HG02623 (cell line): ENCODE results near the gene CFAP45.
A peak's percentile ranks its signal among the peaks of the same experiment; 100 is the strongest.
"Not testable (repeated sequence)": the region's sequence is repeated elsewhere in the genome, so short reads cannot be mapped to it uniquely, and the experiment has no call there.

Experiments
- ATAC-seq: cut with Tn5 transposase; IDR thresholded peaks from one replicate; pipeline ENCODE4 v1.9.1; 2021; ENCODE audit warnings: moderate library complexity; ENCODE audit not compliant: unreplicated experiment

CFAP45 gene

DNA sequence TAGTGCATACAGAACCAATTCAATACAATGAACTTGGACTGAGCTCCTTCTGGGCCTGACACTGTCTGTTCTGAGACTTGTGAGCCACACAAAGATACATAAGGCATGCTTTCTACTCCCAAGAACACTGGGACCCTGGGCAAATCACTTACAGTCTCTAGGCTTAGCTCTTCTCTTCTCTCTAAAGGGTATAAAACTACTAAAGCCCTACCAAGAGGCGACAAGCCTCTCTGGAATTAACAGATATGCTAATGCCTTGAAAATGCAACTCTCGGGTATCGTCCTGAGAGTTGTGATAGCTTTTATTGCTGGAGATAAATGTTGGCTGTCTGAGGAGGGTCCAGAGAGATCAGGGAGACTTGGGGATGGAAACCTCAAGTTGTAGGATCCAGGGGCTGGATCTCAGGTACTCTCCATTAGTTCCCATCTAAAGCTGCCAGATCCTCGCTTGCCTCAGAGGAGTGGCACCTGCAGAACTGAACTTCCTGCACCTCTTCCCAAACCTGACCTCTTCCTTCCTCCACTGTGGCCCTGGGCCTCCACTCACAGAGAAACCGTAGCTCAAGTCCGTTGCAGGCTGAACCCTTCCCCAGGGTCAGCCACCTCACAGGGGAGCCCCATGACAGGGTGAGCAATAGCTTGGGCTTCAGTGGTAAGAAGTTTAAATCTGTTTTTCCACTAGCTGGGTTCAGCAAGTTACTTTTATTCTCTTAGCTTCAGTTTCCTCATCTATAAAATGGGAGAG is 11.5 kb upstream of the CFAP45 start:
- ATAC-seq, result no peak

DNA sequence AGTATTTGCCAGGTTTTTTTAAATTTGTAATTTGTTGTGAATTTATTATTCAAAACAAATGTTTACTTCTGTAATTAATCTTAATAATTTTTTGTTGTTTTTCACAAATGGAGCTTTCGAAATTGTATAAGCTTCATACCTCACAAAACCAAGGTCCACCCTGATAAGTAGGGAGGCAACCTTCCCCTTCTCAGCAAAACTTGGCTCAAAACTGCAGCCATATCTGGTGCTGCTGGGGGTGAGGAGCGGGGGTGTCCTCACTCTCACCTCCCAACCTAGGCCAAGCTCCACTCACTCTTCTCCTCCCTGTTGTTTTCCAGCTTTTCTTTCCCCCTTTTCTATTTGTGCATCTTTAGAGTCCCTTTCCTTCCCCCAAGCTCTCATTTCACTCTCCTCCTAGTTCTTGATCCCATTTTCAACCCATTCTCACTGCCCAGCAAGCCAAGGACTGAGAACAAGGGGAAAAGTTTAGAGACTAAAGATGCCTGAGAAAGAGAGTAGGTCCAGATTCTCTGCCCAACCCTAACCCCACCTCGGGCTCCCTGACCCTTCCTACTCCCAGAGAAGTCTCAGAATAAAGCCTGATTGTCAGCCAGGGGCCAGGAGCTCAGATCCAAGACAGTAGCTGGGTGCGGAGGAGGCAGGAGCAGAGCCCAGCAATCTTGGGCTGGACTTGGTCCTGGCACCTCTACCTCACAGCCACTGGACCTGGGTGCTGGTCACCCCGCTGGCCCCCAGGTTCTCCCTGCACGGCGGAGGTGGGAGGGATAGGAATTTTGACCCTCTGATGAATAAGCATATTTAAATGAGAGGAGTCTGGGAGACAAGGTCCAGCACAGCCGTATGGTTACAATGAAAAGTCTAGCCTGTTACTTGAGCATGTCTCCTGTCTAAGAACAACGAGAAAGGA is 8.3 kb upstream of the CFAP45 start:
- ATAC-seq, result no peak

DNA sequence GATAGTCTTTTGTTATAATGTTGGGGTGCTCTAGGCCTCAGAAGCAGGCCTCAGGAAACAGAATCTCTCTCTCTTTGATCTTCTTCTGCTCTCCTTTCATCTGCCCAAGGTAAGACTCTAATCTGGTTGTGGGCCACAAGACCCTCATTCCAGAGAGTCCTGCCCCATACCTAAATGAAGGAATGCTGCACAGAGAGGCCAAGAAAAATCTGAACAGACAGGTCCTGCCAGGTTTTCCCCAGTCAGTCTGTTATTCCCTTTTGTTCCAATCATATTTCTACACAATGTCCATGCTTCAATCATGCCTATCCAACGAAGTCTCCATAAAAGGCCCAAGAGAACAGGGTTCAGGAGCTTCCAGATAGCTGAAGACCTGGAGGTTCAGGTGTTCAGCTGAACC is 7.0 kb upstream of the CFAP45 start:
- ATAC-seq, result no peak

DNA sequence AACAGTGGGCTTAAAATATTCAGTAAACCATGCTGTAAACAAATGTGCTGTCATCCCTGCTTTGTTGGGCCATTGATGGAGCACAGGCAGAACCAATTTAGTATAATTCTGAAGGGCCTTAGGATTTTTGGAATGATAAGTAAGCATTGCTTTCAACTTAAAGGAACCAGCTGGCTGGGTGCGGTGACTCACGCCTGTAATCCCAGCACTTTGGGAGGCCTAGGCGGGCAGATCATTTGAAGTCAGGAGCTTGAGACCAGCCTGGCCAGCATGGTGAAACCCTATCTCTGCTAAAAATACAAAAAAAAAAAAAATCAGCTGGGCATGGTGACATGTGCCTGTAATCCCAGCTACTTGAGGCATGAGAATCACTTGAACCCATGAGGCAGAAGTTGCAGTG is 4.1 kb upstream of the CFAP45 start:
- ATAC-seq, result not testable (repeated sequence)

DNA sequence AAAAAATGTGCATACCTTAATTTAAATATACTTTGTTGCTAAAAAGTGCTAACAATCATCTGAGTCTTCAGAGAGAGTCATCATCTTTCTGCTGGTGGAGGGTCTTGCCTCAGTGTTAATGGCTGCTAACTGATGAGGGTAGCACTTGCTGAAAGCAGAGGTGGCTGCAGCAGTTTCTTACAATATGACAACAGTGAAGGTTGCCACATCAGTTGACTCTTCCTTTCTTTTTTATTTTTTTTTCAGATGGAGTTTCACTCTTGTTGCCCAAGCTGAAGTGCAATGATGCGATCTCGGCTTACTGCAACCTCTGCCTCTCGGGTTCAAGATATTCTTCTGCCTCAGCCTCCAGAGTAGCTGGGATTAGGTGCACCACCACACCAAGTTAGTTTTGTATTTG is 2.6 kb upstream of the CFAP45 start:
- no peak for ATAC-seq

DNA sequence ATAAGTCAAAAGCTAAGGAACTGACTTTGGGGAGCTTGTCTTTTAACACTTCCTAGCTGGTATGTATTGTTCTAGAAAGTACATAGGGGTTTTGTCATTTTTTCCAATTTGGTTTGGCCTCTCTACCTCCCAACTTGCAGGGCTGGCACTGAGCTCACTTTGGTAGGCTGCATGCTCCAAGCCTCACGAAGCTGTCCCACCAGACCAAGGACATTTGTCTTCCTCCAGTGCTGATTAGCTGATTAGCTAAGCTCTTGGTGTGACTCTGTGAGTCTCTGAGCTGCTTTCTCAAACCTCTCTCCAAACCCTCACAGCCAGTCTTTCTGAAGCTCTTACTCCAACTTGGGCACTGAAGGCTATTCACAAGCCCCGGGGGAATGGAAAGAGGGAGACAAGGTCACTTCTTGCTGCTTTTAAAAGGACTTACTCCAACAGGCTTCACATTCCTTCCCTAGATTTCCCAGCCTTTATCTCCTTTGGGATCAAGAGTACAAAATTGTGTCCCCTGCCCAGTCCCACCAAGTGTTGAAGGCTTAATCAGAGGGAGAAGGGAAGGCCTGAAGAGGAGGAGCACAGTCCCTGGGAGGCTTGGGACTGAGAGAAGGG is 893 bp upstream of the CFAP45 start:
- no peak for ATAC-seq

DNA sequence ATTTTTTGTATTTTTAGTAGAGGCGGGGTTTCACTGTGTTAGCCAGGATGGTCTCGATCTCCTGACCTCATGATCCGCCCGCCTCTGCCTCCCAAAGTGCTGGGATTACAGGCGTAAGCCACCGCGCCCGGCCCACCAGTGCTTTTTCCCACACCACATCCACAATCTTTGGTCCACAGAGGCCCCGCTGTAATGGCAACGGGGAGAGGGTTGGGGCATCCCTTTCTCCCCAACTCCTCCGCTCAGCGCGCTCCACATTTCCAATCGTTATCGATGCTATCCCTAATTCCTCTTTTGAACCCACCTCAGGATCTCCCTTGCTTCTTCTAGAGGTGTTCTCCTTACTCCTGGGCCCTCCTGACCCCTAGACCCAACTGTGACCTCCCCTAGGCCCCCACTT is 331 bp downstream of the CFAP45 start:
- not testable (repeated sequence) for ATAC-seq

DNA sequence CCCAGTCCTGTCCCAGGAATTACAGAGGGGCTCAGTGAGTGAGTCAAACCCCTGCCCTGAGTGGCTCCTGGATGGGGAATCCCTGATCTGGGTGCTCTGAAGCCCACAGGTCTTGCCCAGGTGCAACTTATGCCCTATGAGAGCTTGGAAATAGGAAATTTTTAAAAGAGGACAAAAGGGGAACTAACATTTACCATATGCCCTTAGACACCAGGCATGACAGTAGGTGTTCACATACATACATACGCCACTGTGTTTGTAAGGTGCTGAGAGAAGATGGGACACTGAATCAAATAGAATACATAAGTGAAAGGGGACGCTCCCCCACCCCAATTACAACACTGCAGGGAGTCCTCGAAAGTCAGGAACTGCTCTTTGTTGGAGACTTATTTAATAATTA is 1.4 kb downstream of the CFAP45 start:
- no peak for ATAC-seq

DNA sequence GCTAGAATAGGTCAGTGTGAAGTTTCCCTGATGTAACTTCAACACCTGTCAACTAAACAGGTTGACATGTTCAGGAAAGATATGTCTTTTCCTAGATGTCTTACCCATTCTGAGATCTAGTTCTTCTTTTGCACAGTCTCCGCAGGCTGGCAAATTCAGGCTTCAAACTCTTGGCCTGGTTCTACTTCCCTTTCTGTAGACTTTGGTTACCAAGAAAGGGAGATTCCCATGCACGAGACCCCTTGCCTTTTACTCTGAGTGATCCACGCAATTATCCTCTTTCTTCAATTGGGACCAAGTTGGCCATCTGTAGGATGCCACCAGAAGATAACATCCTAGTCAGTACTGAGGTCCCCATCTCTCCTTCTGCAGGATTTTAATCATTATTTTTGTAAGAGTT is 2.0 kb downstream of the CFAP45 start:
- ATAC-seq, result no peak

DNA sequence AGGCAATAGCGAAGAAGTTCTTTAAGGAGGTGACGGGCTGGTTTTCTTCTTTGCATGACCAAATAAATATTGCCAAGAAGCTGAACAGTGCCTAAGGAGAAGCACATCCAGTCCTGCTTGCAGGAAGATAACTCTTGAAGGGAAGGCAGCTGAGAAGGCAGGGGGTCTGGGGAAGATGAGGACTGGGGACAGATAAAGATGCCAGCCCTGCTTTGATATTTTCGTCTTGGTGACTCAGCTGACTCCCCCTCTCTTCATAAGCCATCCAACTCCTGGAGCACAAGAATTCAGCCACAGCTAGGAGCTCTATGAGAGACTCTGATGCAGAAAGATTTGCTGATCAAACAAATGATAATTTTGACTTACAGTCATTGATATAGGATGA is 3.4 kb downstream of the CFAP45 start:
- ATAC-seq, result no peak

DNA sequence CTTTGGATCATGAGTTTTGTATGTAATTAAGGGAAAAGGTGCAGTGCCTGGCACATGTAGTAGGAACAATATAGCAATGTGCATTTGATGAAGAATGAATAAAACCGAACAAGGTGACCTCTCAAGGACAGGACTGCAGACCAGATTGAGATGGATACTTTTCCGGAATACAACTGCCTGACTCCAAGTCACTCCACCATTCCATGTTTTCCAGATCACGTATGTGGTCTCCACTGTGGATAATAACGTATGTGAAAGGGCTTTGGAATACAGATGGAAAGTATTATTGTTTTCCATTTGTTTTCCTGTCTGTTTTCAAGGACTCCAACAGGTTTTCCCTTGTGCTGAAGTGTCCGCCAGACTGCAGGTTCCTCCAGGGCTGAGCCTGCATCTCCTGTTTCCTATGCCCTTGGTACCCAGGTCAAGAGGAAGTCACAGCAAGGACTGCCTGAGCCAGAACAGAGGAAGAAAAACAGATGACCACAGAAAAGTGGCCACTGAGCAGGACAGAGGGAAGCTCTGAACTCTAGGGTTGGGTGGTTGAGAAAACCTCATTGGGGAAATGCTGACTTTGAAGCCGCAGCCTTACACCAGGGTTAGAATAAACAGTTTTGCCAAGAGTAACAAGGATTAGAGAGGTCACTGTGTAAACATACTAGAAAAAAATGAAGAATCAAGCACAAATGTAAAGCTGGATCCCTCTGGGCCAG is 4.0 kb downstream of the CFAP45 start:
- no peak for ATAC-seq

DNA sequence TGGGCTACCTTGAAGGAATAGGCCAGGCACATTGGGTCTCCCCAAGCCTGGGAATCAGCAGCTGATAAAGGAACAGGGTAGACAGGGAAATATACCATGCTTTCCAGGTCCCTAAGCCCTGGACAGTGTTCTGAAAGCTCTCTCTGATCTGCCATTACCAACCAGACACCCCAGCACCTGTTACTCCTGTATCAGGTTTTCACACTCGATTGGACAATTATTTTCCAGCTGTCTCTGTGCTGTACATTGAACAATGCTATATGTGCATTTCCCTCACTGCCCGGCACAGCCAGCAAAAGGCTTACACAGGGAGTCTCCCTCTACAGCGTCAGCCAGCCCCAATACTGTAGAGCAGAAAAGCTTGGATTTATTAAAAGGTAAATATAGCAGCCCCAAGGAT is 4.7 kb downstream of the CFAP45 start:
- ATAC-seq, result no peak

DNA sequence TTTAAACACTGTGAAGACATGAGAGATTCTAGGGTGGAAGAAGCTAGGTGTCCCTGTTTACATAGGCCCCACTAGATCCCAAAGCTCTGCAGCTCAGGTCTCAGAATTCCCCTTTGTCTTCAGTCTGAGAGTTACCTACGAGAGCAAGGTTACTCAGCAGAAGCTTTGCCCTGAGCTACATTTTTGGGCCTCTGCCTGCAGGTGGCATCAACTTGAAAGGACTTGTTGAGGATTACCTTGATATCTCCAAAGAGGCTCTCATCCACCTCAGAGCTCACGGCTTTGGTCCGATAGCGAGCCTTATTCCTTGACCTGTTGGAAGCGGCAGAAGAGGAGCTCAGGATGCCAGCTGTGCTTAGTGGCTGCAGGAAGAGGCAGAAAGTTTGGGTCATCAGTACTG is 7.0 kb downstream of the CFAP45 start:
- no peak for ATAC-seq

DNA sequence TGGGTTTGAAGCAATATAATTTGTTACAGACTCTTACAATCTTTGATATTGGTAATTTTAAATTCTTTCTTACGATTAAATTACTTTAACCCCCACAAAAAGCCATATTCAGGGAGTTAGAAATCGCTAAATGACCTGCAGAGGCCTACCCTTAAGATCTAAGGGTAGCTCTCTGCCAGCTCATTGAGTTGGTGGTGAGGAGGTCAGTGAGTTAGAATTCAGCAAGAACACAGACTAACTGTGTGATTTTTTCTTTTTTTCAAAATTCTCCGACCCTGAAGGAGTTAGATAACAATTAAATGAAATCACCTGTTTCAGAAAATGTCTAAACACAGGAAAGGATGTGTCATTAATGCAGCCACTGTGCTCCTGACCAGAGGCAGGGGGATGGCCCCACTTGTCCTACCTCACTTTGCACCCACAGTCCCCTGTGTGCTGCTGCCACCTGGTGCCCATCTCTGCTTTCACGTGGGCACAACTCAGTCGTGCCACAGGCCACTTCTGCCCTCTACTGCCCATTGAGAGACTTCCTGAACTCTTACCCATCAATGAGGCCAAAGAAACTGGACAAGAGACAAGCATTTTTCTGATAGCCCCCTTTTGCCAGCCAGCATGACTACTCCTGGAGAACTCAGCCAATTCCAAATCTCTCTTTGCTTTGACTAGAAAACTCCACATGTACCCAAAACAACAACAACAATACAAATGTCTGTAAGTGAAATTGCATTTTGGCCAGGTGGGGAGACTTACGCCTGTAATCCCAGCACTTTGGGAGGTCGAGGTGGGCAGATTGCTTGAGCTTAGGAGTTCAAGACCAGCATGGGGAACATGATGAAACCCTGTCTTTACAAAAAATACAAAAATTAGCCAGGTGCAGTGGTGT is 8.4 kb downstream of the CFAP45 start:
- peak; percentile 66 for ATAC-seq

DNA sequence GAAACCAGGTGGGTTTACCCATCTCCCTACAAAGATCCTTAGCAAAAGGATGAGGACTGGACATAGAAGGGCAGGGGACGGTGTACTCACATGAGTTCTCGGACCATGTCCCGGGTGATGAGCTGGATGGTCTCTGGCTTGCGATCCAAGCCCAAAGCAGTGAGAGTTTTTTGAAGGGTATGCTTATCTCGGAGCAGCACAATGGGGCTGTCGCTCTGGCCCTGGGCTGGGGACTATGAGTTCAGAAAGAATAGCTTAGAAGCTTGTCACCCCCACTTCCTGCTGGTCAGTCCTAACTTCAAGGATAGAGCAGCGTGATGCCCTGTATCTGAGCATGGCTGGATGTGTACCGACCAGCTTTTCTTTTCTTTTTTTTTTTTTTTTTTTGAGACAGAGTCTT is 9.6 kb downstream of the CFAP45 start:
- ATAC-seq, result no peak

DNA sequence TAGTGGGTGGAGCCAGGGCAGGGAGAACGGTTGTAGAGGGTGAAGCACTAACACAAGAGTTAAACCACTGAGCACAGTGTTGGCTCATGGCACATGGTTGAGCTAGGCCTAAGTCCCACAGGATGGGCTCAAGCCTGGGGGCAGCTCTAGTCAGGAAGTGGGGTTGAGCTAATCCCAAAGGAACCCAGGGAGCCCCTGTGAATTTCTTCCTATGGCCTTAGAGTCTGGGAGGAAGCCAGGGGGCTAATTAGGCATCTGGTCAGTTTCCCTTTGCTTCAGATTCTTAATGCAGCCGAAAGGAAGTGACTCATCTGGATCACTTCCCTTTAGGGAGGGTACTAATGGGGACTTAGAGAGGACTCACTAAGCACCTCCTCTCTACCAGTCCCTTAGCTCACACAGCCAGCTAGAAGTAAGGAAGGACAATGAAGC is 10.1 kb downstream of the CFAP45 start:
- peak; percentile 93 for ATAC-seq

DNA sequence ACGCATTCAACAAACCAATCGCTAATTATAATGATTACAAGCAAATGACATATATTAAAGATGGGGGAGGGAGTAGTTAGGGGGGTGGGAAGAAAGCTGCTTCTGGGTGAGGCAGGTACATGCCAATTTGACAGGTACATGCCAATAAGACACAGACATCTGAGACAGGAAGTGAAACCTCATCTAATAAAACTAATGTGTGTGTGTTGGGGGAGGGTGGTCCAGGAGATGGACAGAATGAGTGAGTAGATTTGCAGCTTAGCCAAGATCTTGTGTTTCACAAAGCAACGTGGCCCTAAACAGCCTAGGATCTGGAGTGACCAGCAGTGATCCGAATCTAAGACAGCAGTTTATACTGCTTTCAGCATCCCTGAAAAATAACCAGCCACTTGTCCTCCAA is 10.8 kb downstream of the CFAP45 start:
- no peak for ATAC-seq

DNA sequence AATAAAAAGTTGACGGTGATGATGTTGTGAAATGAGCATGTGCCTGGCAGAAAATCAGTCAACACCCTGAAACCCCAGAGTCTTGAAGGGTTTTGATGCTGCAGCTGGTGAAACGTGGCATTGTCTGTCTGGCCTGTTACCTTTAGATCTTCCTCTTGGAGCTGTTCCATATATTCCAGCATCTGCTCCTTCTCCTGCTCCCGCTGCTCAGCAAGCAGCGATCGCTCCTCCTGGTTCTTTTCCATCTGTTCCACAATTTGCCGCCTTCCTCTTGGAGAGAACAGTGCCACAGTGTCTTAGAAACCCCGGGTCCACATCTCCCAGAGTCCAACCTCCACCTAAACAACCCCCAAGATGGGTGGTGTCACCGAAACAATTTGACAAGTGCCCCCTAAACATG is 15.7 kb downstream of the CFAP45 start:
- no peak for ATAC-seq

DNA sequence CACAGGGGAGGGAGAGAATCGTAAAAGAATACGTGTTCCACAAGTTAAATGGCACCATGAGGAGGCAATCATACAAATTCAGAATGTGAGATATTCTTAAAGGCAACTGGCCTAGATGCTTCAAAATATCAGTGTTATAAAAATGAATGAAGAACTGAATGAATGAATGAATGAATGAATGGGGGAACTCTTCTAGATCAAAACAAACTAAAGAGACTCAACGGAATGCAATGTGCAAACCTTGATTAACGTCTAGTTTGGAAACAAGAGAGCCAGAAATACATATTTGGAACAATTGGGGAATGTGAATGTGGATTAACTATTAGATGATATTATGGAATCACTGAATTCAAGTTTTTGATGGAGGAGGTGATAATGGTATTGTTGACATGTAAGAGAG is 16.8 kb downstream of the CFAP45 start:
- no peak for ATAC-seq

DNA sequence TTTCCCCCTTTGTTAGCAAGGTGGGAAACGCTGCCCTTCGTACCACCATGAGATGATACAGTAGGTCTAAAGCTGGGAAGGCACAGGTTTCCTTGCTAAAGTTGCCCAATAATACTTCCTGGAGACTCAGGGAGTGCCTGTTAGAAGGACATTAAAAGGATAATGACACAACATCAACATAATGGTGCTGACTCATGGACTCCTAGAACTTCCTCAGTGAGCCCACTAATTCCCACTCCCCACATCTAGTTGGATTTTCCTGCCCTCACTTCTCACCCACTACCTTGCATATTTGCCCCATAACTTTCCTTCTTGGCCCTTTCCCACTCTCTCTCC is 17.5 kb downstream of the CFAP45 start:
- ATAC-seq, result no peak
